ENCODE data around the gene LYRM2. TPM values are rescaled to one million over a fixed set of nuclear protein-coding genes. Genes with fewer than 3 reads are reported as not detected.
A peak's percentile ranks its signal among the peaks of the same experiment; 100 is the strongest.

Gene LYRM2, protein sequence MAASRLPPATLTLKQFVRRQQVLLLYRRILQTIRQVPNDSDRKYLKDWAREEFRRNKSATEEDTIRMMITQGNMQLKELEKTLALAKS
- total RNA-seq, result 10 to 100 TPM; 12.5 to 17.3 (median 14.5) TPM

- intact Hi-C loops (cut with DNase I; ENCODE audit: low total_unique reads), result no loop called here
- TF ChIP-seq POLR2A (IDR thresholded peaks at IDR 0.05), result peak in 1 of 2 donors; percentile 73
- TF ChIP-seq, protein P1, sequence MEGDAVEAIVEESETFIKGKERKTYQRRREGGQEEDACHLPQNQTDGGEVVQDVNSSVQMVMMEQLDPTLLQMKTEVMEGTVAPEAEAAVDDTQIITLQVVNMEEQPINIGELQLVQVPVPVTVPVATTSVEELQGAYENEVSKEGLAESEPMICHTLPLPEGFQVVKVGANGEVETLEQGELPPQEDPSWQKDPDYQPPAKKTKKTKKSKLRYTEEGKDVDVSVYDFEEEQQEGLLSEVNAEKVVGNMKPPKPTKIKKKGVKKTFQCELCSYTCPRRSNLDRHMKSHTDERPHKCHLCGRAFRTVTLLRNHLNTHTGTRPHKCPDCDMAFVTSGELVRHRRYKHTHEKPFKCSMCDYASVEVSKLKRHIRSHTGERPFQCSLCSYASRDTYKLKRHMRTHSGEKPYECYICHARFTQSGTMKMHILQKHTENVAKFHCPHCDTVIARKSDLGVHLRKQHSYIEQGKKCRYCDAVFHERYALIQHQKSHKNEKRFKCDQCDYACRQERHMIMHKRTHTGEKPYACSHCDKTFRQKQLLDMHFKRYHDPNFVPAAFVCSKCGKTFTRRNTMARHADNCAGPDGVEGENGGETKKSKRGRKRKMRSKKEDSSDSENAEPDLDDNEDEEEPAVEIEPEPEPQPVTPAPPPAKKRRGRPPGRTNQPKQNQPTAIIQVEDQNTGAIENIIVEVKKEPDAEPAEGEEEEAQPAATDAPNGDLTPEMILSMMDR (IDR thresholded peaks at IDR 0.05), result no peak
- peak within 1 kb of the TSS; percentile 29 for H3K4me3 ChIP-seq (ENCODE audit: low read depth, poor library complexity, severe bottlenecking)
- 1 to 3% methylated on average over 49 to 55 of the region's 58 CpGs for WGBS, 2 donors
- DNase-seq (ENCODE audit: low spot score in 2 of 2), result peak; percentile 93 to 98
Observed at GRCh38 chr6:89638320-89639195, at the start of gene LYRM2. TSS of gene LYRM2 (minus strand) at chr6:89638747. CDS start at chr6:89638716, 31 bp downstream.

- H3K4me3 ChIP-seq (ENCODE audit: low read depth, poor library complexity, severe bottlenecking), result no peak overlapping the region
- 87 to 100% methylated on average over 2 of the region's 2 CpGs for WGBS, 2 donors
- no peak for TF ChIP-seq POLR2A (IDR thresholded peaks at IDR 0.05)
- TF ChIP-seq, protein P1 (IDR thresholded peaks at IDR 0.05), result no peak
- intact Hi-C loops (cut with DNase I; ENCODE audit: low total_unique reads), result no loop called here
- DNase-seq (ENCODE audit: low spot score in 2 of 2), result no peak
Observed at GRCh38 chr6:89688328-89688727, 49.8 kb upstream of the LYRM2 start.

GRCh38 chr6:89685311-89685710 is 46.8 kb upstream of the LYRM2 start:
- DNase-seq (ENCODE audit: low spot score in 2 of 2), result no peak
- intact Hi-C loops (cut with DNase I; ENCODE audit: low total_unique reads), result no loop called here
- H3K4me3 ChIP-seq (ENCODE audit: low read depth, poor library complexity, severe bottlenecking), result no peak overlapping the region
- 91 to 96% methylated on average over 2 of the region's 2 CpGs for WGBS, 2 donors
- TF ChIP-seq POLR2A (IDR thresholded peaks at IDR 0.05), result no peak

- 97 to 100% methylated on average over 1 of the region's 1 CpG for WGBS, 2 donors
Observed at GRCh38 chr6:89682991-89683390, 44.4 kb upstream of the LYRM2 start.

DNA sequence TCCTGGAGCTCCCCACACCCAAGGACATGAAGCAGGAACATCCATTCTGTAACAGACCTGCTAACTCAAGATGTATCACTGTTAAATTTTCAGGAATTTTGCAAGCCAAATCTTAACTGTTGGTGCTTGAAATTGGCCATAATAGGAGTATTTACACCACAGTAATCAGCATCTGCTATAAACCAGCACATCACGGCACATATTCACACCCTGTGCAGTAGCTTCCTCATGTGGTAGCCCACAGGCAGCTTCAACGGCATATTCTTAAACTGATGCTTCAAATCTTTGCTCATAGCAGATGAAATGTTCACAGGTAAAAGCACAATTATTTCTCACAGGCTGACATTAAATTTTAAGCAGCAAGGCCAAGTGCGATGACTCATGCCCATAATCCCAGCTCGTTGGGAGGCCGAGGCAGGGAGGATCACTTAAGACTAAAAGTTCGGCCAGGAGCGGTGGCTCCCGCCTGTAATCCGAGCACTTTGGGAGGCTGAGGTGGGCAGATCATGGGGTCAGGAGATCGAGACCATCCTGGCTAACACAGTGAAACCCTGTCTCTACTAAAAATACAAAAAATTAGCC is 43.5 kb upstream of the LYRM2 start:
- DNase-seq (ENCODE audit: low spot score in 2 of 2), result no peak
- intact Hi-C loops (cut with DNase I; ENCODE audit: low total_unique reads), result no loop called here
- TF ChIP-seq, protein P1 (IDR thresholded peaks at IDR 0.05), result no peak
- TF ChIP-seq POLR2A (IDR thresholded peaks at IDR 0.05), result no peak
- WGBS, 2 donors, result 90 to 97% methylated on average over 10 of the region's 10 CpGs
- H3K4me3 ChIP-seq (ENCODE audit: low read depth, poor library complexity, severe bottlenecking), result no peak overlapping the region

More at GRCh38 chr6:89682991-89683390, 44.4 kb upstream of the LYRM2 start:
- no peak overlapping the region for H3K4me3 ChIP-seq (ENCODE audit: low read depth, poor library complexity, severe bottlenecking)
- no peak for DNase-seq (ENCODE audit: low spot score in 2 of 2)
- intact Hi-C loops (cut with DNase I; ENCODE audit: low total_unique reads), result no loop called here
- TF ChIP-seq, protein P1 (IDR thresholded peaks at IDR 0.05), result no peak
- no peak for TF ChIP-seq POLR2A (IDR thresholded peaks at IDR 0.05)

- TF ChIP-seq, protein P1 (IDR thresholded peaks at IDR 0.05), result no peak
- TF ChIP-seq POLR2A (IDR thresholded peaks at IDR 0.05), result no peak
- no peak overlapping the region for H3K4me3 ChIP-seq (ENCODE audit: low read depth, poor library complexity, severe bottlenecking)
- DNase-seq (ENCODE audit: low spot score in 2 of 2), result no peak
- intact Hi-C loops (cut with DNase I; ENCODE audit: low total_unique reads), result no loop called here
- WGBS, 2 donors, result 82 to 90% methylated on average over 7 of the region's 7 CpGs
Observed at GRCh38 chr6:89680551-89680950, 42.0 kb upstream of the LYRM2 start.
